GM19455 (cell line): ENCODE results near the gene MYPN.
A peak's percentile ranks its signal among the peaks of the same experiment; 100 is the strongest.
"Not testable (repeated sequence)": the region's sequence is repeated elsewhere in the genome, so short reads cannot be mapped to it uniquely, and the experiment has no call there.

ENCODE experiments used
- ATAC-seq: cut with Tn5 transposase; IDR thresholded peaks from one replicate; pipeline ENCODE4 v1.9.1; 2021; ENCODE audit not compliant: unreplicated experiment

The MYPN gene

DNA sequence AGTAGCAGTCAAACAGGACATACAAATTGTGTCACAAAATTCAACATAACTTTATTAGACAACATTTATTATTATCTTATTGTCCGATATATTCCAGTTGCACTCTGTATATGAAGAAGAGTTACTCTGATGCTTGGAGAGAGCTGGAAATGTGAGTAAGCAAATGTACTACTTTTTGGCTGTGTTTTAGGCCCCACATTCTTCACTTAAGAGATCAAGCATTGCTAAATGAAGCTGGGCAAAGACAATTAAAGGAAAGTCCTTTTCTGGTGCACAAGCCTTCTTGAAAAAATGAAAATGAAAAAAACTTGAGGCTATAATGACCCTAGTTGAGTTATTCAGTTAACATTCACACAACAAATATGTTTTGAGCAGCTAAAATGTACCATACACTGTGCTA, 26.1 kb downstream of the MYPN start:
- ATAC-seq, result no peak

DNA sequence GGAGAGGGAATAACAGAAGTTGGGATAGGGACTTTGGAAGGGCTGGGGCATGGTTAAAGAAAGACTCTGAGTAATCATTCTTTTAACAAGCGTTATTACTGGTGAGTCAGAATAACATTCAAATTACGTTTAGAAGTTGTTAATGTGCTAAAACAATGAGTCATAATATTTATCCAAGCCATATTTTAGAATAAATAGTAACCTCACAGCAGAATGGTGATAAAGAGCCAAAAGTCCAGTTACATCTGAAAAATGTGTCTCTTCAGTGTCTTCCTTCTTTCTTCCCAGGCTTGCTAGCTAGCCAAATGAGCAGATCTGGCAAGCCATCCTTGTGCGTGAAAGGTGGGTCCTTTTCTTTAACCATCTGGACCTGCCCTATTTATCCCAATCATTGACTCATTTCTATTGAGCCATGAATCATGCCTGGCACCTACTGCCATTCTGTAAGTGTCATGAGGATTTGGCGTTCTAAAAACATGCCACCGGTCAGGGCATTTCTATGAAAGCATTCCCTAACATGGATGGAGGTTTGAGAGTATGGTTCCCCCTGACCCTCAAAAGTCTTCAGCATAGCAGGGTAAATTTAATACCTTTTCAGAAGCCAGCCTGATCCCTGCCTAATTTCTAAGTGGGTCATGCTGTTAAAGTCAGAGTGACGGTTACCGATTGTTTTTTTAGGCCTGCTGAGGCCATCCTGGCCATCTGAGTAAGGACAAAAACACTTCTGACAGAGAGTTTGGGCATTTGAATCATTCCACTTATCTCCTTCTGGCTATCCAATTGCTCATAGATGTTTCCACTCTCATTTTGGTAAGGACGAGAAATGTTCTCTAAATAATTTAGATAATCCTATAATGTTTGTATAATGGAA, 26.9 kb downstream of the MYPN start:
- no peak for ATAC-seq

DNA sequence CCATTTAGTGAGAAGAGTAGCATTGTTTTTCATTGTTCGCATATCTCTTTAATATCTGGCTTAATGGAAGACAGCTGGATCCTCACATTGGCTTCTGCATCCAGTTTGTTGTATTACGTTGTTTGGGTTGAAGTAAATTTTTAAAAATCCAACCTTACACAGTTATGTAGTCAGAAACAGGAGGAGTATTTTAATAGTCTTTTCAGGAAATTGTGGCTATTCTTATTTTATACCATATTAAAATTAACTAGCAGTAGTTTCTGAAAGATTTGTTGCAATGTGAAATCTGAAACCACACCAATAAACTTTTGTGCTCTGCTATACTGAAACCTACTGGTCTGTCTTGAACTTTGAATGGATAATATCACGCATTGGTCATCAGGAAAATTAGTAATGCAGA, 27.9 kb downstream of the MYPN start:
- no peak for ATAC-seq

DNA sequence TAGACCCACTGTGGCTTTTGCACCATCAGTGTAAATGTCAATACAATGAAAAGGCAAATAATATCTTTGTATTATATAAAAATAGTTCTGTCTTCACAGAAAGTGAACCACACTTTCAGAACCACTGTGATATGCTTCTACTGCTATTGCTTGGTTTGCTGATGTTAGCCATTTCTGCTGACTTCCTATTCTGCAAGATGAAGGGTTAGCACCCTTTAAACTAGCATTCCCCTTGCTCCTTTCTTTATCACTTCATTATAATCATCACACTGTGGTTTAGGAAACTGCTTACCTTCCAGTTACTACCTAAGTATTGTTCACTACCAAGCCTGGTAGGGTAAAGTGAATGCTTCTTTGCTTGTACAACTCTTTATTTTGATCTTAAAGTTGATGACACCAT, 29.2 kb downstream of the MYPN start:
- no peak for ATAC-seq

DNA sequence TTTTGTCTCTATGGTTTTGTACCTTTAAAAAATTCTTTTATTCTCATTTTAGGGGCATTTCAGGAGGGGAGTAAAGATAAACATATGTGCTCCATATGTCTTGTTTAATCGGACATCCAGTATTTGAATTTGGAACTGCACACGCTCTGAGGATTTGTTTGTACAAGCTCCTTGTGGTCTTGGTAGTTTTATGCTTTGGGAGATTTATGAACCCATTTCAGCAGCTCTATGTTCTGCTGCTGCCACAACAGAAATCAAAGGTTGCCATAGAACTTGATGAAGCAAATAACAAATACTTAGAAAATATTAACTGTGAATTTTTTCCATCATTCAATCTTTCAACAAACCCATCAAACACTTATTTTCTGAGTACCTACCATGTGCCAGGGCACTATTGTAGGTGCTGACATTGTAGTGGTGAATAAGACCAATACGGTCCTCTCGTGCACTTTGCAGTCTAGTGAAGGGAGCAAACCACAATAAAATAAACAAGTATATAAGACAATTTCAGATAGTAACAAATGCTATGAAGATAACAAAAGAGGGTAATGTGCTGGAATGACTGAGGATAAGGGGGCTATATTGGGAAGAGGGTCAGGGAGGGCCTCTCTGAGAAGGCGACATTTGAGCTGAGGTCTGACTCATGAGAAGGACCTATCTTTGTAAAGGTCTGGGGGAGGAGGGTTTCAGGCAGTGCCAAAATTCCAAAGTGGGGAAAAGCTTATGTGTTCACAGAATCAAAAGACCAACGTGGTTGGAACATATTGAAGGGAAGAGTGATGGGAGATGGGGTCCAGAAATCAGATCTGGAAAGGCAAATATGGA, 30.4 kb downstream of the MYPN start:
- ATAC-seq, result no peak

DNA sequence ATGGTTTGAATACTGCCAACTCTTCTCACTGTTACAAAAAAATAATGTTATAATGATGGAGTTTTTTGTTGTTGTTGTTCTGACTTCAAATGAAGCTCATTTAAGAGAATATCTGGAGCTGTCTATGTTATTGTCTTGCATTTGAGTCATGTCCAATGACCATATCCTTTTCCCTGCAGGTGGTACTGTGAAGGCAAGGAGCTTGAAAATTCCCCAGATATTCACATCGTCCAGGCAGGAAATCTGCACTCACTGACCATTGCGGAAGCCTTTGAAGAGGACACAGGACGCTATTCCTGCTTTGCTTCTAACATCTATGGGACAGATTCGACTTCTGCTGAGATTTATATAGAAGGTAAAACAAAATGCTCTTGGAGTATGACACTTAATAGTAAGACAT, 33.5 kb downstream of the MYPN start:
- no peak for ATAC-seq

DNA sequence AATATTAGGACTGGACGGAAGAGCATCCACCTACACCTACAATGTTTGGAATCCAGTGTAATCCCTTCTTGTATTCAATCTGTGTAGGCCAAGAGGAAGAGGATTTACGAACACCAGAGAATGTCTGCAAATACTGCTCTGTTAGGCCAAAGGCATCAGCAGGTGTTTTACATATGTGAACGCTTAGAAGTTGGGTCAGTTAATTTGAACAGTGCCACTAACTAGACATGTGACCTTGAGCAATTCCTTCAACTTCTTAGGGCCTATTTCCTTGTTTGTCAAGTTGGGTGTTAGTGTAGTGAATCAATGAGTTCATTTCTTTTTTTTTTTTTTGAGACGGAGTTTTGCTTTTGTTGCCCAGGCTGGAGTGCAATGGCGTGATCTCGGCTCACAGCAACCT, 35.4 kb downstream of the MYPN start:
- ATAC-seq, result no peak

DNA sequence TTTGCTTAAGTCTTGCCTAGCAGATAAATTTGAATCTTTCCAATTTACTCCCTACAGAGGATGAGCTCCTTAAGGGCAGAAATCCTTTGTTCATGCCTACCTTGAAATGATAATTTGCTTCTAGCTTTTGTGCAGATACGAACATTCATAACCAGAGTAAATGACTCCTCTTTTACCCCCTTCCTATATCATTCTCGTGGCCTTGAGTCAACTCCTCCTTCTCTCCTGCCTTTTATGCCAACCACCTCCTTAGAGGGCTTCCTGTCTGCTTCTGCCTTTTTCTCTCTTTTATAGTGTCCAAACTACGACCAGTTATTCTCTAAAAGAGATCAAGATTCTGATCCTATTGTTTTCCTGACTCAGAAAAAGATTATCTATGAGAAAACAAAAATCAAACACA, 36.4 kb downstream of the MYPN start:
- no peak for ATAC-seq

DNA sequence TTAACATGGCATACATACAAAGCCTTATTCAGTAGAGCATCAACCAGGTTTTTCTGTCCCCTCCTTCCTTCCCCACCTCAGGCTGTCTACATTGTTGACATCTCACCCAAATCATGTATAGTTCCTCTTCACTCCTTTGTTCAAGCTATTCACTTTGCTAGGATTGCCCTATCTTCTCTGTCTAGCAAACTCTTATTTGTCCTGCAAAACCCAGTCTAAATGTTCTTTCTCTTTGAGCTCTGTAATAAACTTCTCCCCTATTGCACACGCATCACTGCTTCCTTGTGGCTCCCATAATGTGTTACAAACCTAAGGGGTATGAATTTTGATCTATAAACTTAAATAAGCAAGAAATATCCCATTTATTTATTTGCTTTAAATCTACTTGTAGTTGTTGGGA, 36.8 kb downstream of the MYPN start:
- no peak for ATAC-seq

DNA sequence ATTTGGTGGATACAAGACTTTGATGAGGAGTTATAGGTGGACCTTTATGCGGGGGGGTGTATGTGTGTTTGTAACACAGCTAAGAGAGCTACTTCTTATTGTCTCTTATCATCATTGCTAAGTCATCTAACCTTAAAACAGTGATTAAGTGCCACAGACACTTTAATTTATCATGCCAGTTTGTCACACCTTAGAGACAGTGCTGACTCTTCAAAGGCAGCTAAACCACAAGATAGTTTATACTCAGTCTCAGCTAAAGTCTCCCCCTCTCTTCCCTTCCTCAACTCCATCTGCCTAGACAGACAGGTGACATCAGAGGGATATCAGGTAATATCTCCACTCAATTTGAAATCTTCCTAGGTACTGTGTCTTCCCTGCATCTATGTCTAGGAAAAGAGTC, 42.2 kb downstream of the MYPN start:
- ATAC-seq, result no peak

DNA sequence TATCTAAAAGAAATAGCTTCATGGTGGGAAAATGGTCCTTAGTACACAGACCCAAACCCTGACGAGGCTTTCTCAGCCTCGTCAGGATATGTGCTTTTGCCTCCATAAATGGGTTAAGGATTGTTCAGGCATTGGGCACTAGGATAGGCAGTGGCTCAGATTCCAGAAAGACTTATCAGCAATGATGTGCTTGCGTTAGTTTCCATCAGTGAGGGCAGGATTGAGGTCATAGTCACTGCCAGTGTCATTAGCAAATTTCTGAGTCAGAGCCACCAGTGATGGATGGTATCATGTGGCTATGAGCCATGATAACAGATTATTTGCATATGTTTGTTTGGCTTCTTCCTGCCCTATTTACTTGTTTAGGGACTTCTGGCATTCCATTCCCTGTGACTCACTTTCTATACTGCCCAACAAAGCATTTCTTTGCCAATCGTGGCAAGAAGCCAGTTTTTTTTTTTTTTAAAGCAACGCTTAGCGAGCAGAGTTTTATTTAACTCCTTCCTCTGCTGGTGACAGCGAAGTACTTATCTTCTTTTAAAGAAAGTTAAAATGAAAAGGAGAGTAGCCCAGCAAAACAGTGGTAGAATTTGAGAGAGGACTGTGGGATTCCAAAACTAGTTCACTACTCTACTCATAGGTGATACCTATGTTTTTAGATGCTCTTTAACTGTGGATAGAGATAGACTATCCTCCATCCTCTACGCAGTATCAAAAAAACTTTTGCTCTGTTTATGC, 44.4 kb downstream of the MYPN start:
- ATAC-seq, result no peak

DNA sequence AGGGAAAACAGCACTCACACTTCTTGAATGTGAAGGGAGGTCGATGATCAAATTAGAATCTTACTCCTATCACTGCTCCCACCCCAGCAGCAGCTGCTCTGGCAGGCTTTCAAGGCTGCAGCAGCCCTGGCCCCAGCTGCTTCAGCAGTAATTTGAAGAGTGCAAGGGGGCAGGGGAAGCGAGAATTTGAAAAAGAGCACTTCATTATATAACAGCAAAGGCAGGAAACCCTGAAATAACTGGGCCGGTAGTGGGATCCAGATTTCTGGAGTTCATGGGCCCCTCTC, 44.9 kb downstream of the MYPN start:
- no peak for ATAC-seq

DNA sequence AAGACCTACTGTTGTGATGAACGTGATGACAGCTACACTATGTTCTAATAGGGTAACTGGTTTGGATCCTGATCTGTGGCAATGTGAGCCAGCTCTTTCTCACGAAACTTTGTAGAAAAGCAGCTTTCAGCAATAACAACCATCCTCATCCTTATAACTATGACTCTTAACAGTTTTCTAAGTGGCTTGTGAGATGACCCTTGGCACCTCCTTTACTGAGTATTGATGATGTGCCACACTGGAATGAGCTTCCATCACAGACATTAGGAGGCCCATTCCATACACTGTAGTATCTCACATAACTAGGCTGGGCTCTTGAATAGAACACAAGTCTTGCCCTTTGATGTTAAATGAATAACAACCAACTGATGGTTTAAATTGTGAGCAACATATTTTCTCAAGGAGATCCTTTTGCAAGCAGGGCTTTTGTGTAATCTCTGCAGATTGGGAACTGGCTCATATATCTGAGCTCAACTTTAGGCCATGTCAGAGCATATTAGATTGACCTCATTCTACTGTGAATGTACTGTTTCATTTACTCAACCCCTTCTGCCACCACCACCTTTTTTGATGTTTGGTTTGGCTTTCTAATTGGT, 46.4 kb downstream of the MYPN start:
- no peak for ATAC-seq

DNA sequence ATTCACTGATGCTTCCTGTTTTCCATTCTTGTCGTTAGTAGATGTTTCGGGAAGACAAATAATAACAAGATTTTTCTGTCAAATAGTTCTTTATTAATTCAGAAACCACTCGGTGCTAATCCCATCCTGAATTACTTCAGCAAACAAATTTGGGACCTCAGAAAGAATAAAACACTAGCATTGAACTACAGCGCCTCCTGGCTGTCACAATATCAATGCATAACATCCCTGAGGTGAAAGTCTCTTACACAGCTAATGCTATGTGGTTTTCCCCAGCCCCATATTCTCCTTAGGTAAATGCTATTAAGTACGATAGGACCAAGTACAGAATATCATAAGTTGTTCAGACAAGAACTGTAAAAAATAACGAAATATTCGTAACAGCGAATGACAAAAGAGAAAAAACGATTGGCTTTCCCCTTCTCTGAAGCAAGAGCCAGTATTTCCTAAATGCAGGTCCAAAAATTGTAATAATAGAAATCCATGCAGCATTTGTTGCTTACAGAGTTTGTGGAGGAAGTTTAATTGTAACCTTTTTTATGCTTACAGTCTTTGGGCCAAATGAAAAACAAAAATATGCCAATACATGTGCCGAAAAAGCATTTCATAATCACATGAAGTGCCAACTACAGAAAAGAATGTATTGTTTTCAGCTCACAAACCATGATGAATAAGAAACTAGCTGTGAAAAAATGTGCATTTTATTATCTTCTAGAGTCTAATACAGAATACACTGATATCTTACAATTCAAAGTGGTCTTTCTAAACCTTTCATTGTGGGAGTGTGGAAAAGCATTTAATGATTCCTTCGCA, 47.3 kb downstream of the MYPN start:
- no peak for ATAC-seq

DNA sequence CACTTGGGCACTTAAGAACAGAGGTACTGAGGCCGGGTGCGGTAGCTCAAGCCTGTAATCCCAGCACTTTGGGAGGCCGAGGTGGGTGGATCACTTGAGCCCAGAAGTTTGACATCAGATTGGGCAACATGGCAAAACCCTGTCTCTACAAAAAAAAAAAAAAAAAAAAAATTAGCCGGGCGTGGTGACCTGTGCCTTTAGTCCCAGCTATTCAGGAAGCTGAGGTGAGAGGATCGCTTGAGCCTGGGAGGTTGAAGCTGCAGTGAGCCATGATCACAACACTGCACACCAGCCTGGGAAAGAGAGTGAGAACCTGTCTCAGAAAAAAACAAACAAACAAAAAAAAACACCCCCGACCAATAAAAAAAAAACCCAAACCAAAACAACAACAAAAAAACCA, 48.2 kb downstream of the MYPN start:
- not testable (repeated sequence) for ATAC-seq

DNA sequence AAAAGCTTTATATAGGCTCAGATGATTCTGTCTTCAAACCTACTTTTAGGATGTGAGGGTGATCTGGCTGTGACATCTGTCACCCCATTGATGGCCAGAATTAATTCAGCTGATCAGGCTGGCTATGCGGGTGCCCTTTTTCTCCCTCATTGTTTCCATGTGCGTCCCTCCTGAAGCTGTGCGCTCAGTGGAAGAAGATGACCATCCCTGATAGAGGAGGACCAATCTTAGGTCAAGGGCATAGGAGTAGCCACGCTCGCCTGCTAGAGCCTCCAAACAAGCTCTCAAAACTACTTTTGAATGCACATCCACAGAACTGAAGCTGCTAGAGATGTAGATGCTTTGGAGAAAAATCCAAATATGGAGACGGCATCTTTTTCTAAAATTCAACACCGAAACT, 48.7 kb downstream of the MYPN start:
- no peak for ATAC-seq

DNA sequence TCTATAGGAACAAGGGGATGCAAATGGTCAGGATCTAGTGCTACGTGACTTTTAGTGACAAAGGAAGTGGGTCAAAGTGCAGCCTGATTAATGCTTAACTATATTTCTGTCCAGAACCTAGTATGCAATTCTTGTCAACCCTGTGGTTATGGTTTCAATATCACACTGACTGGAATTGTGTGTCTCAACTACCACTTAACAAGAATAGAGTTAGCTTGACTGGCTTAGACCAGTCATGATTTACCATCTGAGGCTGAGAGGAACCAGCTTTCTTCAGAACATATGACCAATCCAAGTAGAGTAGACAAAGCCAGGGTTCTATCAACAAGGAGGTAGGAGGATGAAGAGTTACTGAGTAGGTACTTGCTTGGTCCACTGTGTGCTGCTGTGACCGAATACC, 54.4 kb downstream of the MYPN start:
- ATAC-seq, result peak; percentile 84

DNA sequence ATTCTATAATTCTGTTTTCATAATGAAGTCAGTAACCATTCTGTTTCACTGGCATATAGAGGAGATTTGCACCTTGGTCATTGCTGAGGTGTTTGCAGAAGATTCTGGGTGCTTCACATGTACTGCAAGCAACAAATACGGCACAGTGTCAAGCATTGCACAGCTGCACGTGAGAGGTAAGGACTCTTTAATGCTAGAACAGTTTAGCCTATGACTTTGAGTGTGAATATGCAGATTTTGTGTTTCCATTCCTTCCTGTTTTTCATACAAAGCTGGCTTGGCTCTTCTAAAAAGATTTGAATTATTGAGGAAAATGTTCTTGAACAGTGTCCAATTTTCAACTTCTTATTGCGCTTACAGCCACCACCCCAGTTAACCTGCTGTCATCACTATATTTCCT, 56.4 kb downstream of the MYPN start:
- ATAC-seq, result no peak

DNA sequence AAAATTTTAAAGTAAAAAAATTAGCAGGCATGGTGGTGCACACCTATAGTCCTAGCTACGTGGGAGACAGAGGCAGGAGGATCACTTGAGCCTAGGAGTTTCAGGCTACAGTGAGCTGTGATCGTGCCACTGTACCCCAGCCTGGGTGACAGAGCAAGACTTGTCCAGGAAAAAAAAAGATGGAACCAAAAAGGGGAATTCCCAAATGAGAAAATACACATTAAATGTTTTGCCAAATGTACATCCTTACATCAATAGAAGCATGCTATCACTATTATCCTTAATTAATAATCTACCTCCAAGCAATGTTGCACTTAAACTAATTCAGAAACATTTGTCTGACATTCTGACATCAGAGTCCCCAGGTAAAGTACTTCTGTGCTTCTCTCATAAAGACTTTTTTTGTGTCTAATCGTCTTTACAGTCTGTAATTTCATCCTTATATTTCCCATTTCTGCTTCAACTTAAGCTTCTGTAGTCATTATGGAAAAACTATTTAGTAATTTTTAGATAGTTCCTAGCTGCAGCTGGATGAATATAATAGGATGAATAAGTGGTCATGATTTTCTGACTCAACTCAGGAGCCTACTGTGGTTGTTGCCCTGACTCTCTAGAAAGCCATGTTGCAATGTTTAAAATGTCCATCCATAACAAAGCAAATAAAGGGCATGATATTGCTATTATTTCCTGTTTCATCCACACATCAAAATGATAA, 57.7 kb downstream of the MYPN start:
- no peak for ATAC-seq

DNA sequence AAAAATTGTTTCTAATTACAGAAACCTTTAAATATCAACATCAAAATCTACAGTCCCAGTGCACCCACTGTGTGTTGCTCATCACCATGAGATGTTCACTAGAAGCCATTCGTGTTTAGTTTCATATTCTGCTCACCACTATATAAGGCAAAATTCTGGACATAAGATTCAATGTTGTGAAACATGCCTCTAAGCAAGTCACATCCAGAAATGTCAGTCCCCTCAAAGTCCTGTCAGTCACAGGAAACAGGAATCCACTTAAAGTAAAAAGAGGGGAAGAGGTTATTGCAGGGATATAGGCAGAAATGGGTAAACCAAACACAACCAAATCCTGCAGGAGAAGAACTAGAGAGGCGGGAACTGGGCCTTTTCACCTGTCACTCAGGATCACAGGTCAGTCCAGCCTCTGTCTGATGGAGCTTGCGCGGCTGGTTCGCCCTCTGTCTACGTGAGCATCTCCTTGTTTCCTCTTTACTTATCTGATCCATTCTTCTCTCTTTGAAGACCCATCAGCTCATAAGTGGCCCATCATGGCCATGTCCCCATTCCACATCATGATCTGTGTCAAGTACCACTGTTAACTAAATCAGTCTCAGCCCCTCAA, 58.4 kb downstream of the MYPN start:
- ATAC-seq, result no peak
